ENCODE data around the gene UROS.

- TF ChIP-seq CTCF (IDR thresholded peaks at IDR 0.05), result no peak
- TF ChIP-seq POLR2A (IDR thresholded peaks at IDR 0.05), result no peak
Measured at GRCh38 chr10:125802739-125803138, 20.3 kb downstream of the UROS start.
